HCT116 (cell line): ENCODE measurements around the gene ACAT2. TPM values are rescaled to one million over a fixed set of nuclear protein-coding genes. Genes with fewer than 3 reads are reported as not detected.

ENCODE experiments used
- ATAC-seq: fragments of 200-7000 bp; cut with Tn5 transposase; 2 replicates; pipeline ENCODE4 v1.9.1; 2020; ENCODE audit warnings: mild to moderate bottlenecking, moderate library complexity
- BruUV-seq: library from RNA; stranded (reverse); fragments of 400-500 nt; replicated peaks from 2 replicates; lab custom pipeline; 2021; lab: Mats Ljungman, UMichigan
- CTCF ChIA-PET: fragments of 300-600 bp; sonication (Branson Sonifier 250); formaldehyde crosslinking; loops from one replicate; lab custom pipeline; 2021; ENCODE audit warnings: antibody characterized with exemption; lab: Charles Lee
- POLR2A ChIA-PET: fragments of 300-600, 350-600 bp; sonication (Branson Sonifier 250); formaldehyde crosslinking; loops from one replicate; lab custom pipeline; 2021; ENCODE audit warnings: antibody characterized with exemption; lab: Charles Lee
- RAD21 ChIA-PET, 2 experiments: fragments of 300-600 bp; sonication (Branson Sonifier 250); formaldehyde crosslinking; loops; one replicate each; lab custom pipeline; 2023; ENCODE audit warnings: low total read pairs in 2 of 2; ENCODE audit not compliant: uncharacterized antibody in 2 of 2, unreplicated experiment in 2 of 2, low non-redundant PET in 1 of 2; lab: Charles Lee
- DNase-seq: peaks from one replicate; pipeline ENCODE4 v3.0.0-alpha.2; 2010; ENCODE audit warnings: low read depth, low spot score
- H2AFZ ChIP-seq: fragments of 200-600 bp; shearing (Covaris generic), sonication (generic); 2 replicates; pipeline ENCODE4 v1.6.1; 2017; ENCODE audit warnings: low read depth, mixed run types, mixed read lengths, antibody characterized with exemption, low read length; ENCODE audit not compliant: poor library complexity, severe bottlenecking
- H3K27ac ChIP-seq: 2 replicates; pipeline ENCODE4 v1.5.1; 2012; ENCODE audit warnings: low read depth, low read length
- H3K27me3 ChIP-seq: fragments of 200-600 bp; sonication (generic); 2 replicates; pipeline ENCODE4 v1.6.1; 2016; ENCODE audit warnings: mixed run types, low read length, mixed read lengths; ENCODE audit not compliant: insufficient read depth
- H3K36me3 ChIP-seq, 2 experiments: fragments of 200-500 bp in 1 of 2; fragments of 200-600 bp in 1 of 2; sonication (Bioruptor generic) in 1 of 2; sonication (generic) in 1 of 2; 2 replicates each; pipeline versions ENCODE4 v1.5.1 to v1.6.1; 2014 to 2016; ENCODE audit warnings: low read length in 2 of 2, inconsistent platforms in 1 of 2, mixed read lengths in 1 of 2, mixed run types in 1 of 2; ENCODE audit not compliant: insufficient read depth in 2 of 2, control insufficient read depth in 1 of 2
- H3K4me1 ChIP-seq, 2 experiments: fragments of 200-600 bp in 1 of 2; sonication (generic) in 1 of 2; 2 replicates each; pipeline versions ENCODE4 v1.5.1 to v1.6.1; 2012 to 2017; ENCODE audit warnings: low read length in 2 of 2, inconsistent platforms in 1 of 2, mild to moderate bottlenecking in 1 of 2, mixed read lengths in 1 of 2, mixed run types in 1 of 2, moderate library complexity in 1 of 2; ENCODE audit not compliant: insufficient read depth in 2 of 2, control insufficient read depth in 1 of 2
- H3K4me2 ChIP-seq: fragments of 200-600 bp; sonication (generic); 2 replicates; pipeline ENCODE4 v1.6.1; 2017; ENCODE audit warnings: mixed run types, low read length, mixed read lengths
- H3K4me3 ChIP-seq, 2 experiments: fragments of 200-600 bp in 1 of 2; sonication (generic) in 1 of 2; replicated peaks in 1 of 2; 2 replicates each; pipeline ENCODE4 v1.5.1; 2011 to 2016; ENCODE audit warnings: low read length in 2 of 2, control low read depth in 1 of 2, low read depth in 1 of 2, mild to moderate bottlenecking in 1 of 2, mixed read lengths in 1 of 2, mixed run types in 1 of 2
- H3K79me2 ChIP-seq: fragments of 200-600 bp; sonication (generic); 2 replicates; pipeline ENCODE4 v1.6.1; 2017; ENCODE audit warnings: mild to moderate bottlenecking, mixed run types, low read length, moderate library complexity, mixed read lengths; ENCODE audit not compliant: insufficient read depth
- H3K9ac ChIP-seq: fragments of 200-600 bp; sonication (generic); 2 replicates; pipeline ENCODE4 v1.6.1; 2016; ENCODE audit warnings: low read length, mixed read lengths
- H3K9me2 ChIP-seq: fragments of 200-600 bp; sonication (generic), shearing (Covaris generic); 2 replicates; pipeline ENCODE4 v1.6.1; 2017; ENCODE audit warnings: mixed run types, mild to moderate bottlenecking, moderate library complexity; ENCODE audit not compliant: insufficient read depth
- H3K9me3 ChIP-seq, 2 experiments: fragments of 200-500 bp in 1 of 2; fragments of 200-600 bp in 1 of 2; sonication (Bioruptor generic) in 1 of 2; sonication (generic) in 1 of 2; 2 replicates each; pipeline ENCODE4 v1.6.1; 2014 to 2017; ENCODE audit warnings: low read length in 2 of 2, mixed read lengths in 2 of 2, inconsistent platforms in 1 of 2, low read depth in 1 of 2, mild to moderate bottlenecking in 1 of 2, mixed run types in 1 of 2, moderate library complexity in 1 of 2; ENCODE audit not compliant: control insufficient read depth in 1 of 2, insufficient read depth in 1 of 2
- H4K20me1 ChIP-seq: fragments of 200-600 bp; sonication (generic), shearing (Covaris generic); 2 replicates; pipeline ENCODE4 v1.6.1; 2017; ENCODE audit warnings: mixed run types, mild to moderate bottlenecking, moderate library complexity; ENCODE audit not compliant: insufficient read depth
- CBX3 ChIP-seq: IDR thresholded peaks from 2 replicates; pipeline ENCODE4 v1.6.1; 2012; ENCODE audit warnings: low read depth
- EGR1 ChIP-seq: IDR thresholded peaks from 2 replicates; pipeline ENCODE4 v1.6.1; 2012; ENCODE audit warnings: low read depth
- JUND ChIP-seq: IDR thresholded peaks from 2 replicates; pipeline ENCODE4 v1.6.1; 2012
- POLR2AphosphoS5 ChIP-seq: IDR thresholded peaks from 2 replicates; pipeline ENCODE4 v1.6.1; 2011; ENCODE audit warnings: mild to moderate bottlenecking, low read depth, low read length, moderate library complexity
- RAD21 ChIP-seq: IDR thresholded peaks from 2 replicates; pipeline ENCODE4 v1.6.1; 2012; ENCODE audit warnings: low read depth, mild to moderate bottlenecking
- SRF ChIP-seq: IDR thresholded peaks from 2 replicates; pipeline ENCODE4 v1.6.1; 2012; ENCODE audit warnings: low read depth
- TCF7L2 ChIP-seq: IDR thresholded peaks from 2 replicates; pipeline ENCODE4 v1.7.0; 2011; ENCODE audit warnings: borderline replicate concordance, inconsistent platforms; ENCODE audit not compliant: insufficient read depth, insufficient read length; ENCODE audit errors: extremely low read depth
- YY1 ChIP-seq: IDR thresholded peaks from 2 replicates; pipeline ENCODE4 v1.6.1; 2011; ENCODE audit warnings: low read length, low read depth, moderate library complexity, mild to moderate bottlenecking; ENCODE audit not compliant: insufficient replicate concordance; ENCODE audit errors: extremely low read depth
- intact Hi-C: fragments of 100-400 bp; cut with micrococcal nuclease; formaldehyde crosslinking; loops from 2 replicates; pipeline ENCODE4 v1.10.0; 2022
- total RNA-seq: library from RNA; stranded (reverse); gene quantifications from one replicate; pipeline ENCODE4 v1.2.1, GENCODE V29; 2021; ENCODE audit not compliant: unreplicated experiment
- TF ChIP-seq, protein P1 (sequence below), 3 experiments: fragments of 200-600 bp in 1 of 3; sonication (generic) in 1 of 3; IDR thresholded peaks in 2 of 3; conservative IDR thresholded peaks in 1 of 3; 2 replicates each; pipeline ENCODE4 v1.5.1; 2012 to 2017; ENCODE audit warnings: low read depth in 2 of 3, low read length in 2 of 3, antibody characterized with exemption in 1 of 3, borderline replicate concordance in 1 of 3, control low read depth in 1 of 3, mild to moderate bottlenecking in 1 of 3, mixed read lengths in 1 of 3, mixed run types in 1 of 3, moderate library complexity in 1 of 3; ENCODE audit not compliant: insufficient read depth in 1 of 3
- TF ChIP-seq, protein P2 (sequence below): IDR thresholded peaks from 2 replicates; pipeline ENCODE4 v1.6.1; 2012

ACAT2 gene
- total RNA-seq, 1 experiment from 2014 or later = 41.6 TPM

DNA sequence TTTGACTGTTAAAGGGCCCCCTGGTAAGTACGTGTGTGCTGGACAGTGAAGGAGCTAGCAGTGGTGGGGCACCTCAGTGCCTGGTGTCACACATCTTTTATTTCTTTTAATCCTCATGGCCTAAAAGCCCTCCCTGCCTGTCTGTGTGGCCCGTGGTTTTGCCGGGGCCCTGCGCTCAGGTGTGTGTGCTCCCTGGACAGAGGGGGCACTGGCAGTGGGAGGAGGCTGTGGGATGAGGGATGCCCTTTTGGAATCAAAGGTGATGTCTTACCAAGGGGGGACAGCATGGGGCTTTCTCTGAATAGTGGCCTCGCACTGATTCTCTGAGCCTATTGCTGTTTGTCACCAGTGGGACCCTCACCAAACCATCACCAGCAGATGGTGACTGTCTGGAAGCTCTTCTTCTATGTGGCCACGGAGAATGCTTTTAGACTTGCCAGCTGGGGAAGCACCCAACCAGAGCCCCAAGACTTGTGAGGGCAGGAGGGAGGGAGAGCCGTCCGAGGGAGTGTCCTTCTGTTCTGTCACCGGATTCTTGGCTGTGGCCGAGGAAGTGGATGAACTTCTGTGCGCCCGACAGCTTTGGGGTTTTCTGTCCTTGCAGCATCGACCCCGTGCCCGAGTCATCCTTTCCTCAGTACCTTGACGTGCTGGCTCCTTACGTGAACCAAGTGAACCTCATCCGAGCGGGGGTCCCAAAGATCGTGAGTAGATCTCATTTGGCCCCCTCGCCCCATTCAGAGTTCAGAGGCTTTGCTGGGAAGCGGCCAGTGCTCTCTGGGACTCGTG is 56.3 kb downstream of the ACAT2 start:
- intact Hi-C loops = no loop called here
- Histone ChIP-seq H3K4me1 (no peaks in the 10 kb centered on the region), H3K4me3 (no peak overlapping the region), H3K9me3 (no peaks in the 10 kb centered on the region), H3K27me3 (no peaks in the 10 kb centered on the region), H3K27ac (no peak overlapping the region), H3K9ac (no peak overlapping the region), H2AFZ (no peak overlapping the region), H4K20me1 (no peaks in the 10 kb centered on the region), H3K4me2 (no peak overlapping the region), H3K79me2 (no peaks in the 10 kb centered on the region), H3K36me3 (no peaks in the 10 kb centered on the region), H3K9me2 (no peaks in the 10 kb centered on the region)
- BruUV-seq = no TSS peak
- no peak for TF ChIP-seq TCF7L2
- no peak for TF ChIP-seq YY1
- TF ChIP-seq, protein P1, sequence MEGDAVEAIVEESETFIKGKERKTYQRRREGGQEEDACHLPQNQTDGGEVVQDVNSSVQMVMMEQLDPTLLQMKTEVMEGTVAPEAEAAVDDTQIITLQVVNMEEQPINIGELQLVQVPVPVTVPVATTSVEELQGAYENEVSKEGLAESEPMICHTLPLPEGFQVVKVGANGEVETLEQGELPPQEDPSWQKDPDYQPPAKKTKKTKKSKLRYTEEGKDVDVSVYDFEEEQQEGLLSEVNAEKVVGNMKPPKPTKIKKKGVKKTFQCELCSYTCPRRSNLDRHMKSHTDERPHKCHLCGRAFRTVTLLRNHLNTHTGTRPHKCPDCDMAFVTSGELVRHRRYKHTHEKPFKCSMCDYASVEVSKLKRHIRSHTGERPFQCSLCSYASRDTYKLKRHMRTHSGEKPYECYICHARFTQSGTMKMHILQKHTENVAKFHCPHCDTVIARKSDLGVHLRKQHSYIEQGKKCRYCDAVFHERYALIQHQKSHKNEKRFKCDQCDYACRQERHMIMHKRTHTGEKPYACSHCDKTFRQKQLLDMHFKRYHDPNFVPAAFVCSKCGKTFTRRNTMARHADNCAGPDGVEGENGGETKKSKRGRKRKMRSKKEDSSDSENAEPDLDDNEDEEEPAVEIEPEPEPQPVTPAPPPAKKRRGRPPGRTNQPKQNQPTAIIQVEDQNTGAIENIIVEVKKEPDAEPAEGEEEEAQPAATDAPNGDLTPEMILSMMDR (IDR thresholded peaks at IDR 0.05 in 2 of 3, conservative IDR thresholded peaks at IDR 0.05 in 1 of 3; ENCODE audit: borderline replicate concordance in 1 of 3, insufficient read depth in 1 of 3, low read depth in 2 of 3, low read length in 2 of 3) = no peak
- no peak for TF ChIP-seq SRF
- no peak for TF ChIP-seq POLR2AphosphoS5
- no peak for TF ChIP-seq EGR1
- TF ChIP-seq RAD21 = no peak
- TF ChIP-seq CBX3 = no peak
- no peak for TF ChIP-seq JUND
- TF ChIP-seq, protein P2, sequence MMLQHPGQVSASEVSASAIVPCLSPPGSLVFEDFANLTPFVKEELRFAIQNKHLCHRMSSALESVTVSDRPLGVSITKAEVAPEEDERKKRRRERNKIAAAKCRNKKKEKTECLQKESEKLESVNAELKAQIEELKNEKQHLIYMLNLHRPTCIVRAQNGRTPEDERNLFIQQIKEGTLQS = no peak
- ChIA-PET CTCF (no interaction called here), POLR2A (no interaction called here), RAD21 (no interaction called here)
- DNase-seq = no peak
- no peak for ATAC-seq
